ENCODE data around the gene CDK14.

The CDK14 gene

GRCh38 chr7:90680484-90680883 lies 84.4 kb downstream of the CDK14 start:
- no peak for TF ChIP-seq CTCF (IDR thresholded peaks at IDR 0.05; ENCODE audit: insufficient read depth, low read depth, low read length, missing control alignments)
- H3K4me3 ChIP-seq (ENCODE audit: low read depth, low read length) = no peak overlapping the region

GRCh38 chr7:90681336-90682022 lies 85.4 kb downstream of the CDK14 start:
- DNase-seq (ENCODE audit: low read depth) = no peak
- TF ChIP-seq CTCF (IDR thresholded peaks at IDR 0.05; ENCODE audit: insufficient read depth, low read depth, low read length, missing control alignments) = no peak
- no peak overlapping the region for H3K4me3 ChIP-seq (ENCODE audit: low read depth, low read length)

More at GRCh38 chr7:90680484-90680883, 84.4 kb downstream of the CDK14 start:
- no peak for DNase-seq (ENCODE audit: low read depth)

- TF ChIP-seq CTCF (IDR thresholded peaks at IDR 0.05; ENCODE audit: insufficient read depth, low read depth, low read length, missing control alignments) = no peak
- no peak for DNase-seq (ENCODE audit: low read depth)
- H3K4me3 ChIP-seq (ENCODE audit: low read depth, low read length) = no peak overlapping the region
These were observed 90.0 kb downstream of the CDK14 start for GRCh38 chr7:90686146-90686545.

- no peak overlapping the region for H3K4me3 ChIP-seq (ENCODE audit: low read depth, low read length)
- DNase-seq (ENCODE audit: low read depth) = no peak
- no peak for TF ChIP-seq CTCF (IDR thresholded peaks at IDR 0.05; ENCODE audit: insufficient read depth, low read depth, low read length, missing control alignments)
These were observed 92.7 kb downstream of the CDK14 start for GRCh38 chr7:90688810-90689209.

GRCh38 chr7:90689260-90689659 lies 93.1 kb downstream of the CDK14 start:
- no peak overlapping the region for H3K4me3 ChIP-seq (ENCODE audit: low read depth, low read length)
- no peak for TF ChIP-seq CTCF (IDR thresholded peaks at IDR 0.05; ENCODE audit: insufficient read depth, low read depth, low read length, missing control alignments)
- DNase-seq (ENCODE audit: low read depth) = no peak

- no peak for DNase-seq (ENCODE audit: low read depth)
- peak; percentile 24 for TF ChIP-seq CTCF (IDR thresholded peaks at IDR 0.05; ENCODE audit: insufficient read depth, low read depth, low read length, missing control alignments)
These were observed 94.2 kb downstream of the CDK14 start for GRCh38 chr7:90690159-90690858.

More at GRCh38 chr7:90690159-90690858, 94.2 kb downstream of the CDK14 start:
- H3K4me3 ChIP-seq (ENCODE audit: low read depth, low read length) = no peak overlapping the region

Data from GM12865 (cell line).